CD14-positive monocyte (primary cell): ENCODE measurements around the gene KCNK6. TPM values are rescaled to one million over a fixed set of nuclear protein-coding genes. Genes with fewer than 3 reads are reported as not detected.

Source experiments
- DNase-seq, 3 donors: peaks; one replicate each; pipeline ENCODE4 v3.0.0-alpha.2; 2011 to 2022
- H2AFZ ChIP-seq: 2 replicates; pipeline ENCODE4 v1.6.0; 2012; ENCODE audit warnings: mild to moderate bottlenecking, low read depth, low read length, inconsistent platforms; ENCODE audit not compliant: insufficient read depth, poor library complexity, severe bottlenecking
- H3K27ac ChIP-seq, 2 donors: 1 replicate in 1 of 2; 2 replicates in 1 of 2; pipeline ENCODE4 v1.5.1; 2012 to 2013; ENCODE audit warnings: low read length in 2 of 2, control low read depth in 1 of 2, inconsistent platforms in 1 of 2, low read depth in 1 of 2, mild to moderate bottlenecking in 1 of 2
- H3K27me3 ChIP-seq, 2 donors: one replicate each; pipeline versions ENCODE4 v1.6.0 to v1.6.1; 2011 to 2013; ENCODE audit warnings: low read length in 2 of 2; ENCODE audit not compliant: control insufficient read depth in 2 of 2, insufficient read depth in 2 of 2
- H3K36me3 ChIP-seq, 2 donors: replicated peaks in 1 of 2; 1 replicate in 1 of 2; 2 replicates in 1 of 2; pipeline versions ENCODE4 v1.5.1 to v1.6.1; 2012 to 2013; ENCODE audit warnings: low read length in 2 of 2, control low read depth in 1 of 2, inconsistent platforms in 1 of 2, mild to moderate bottlenecking in 1 of 2; ENCODE audit not compliant: insufficient read depth in 2 of 2, control insufficient read depth in 1 of 2
- H3K4me1 ChIP-seq, 2 donors: 1 replicate in 1 of 2; 2 replicates in 1 of 2; pipeline versions ENCODE4 v1.5.1 to v1.6.1; 2012 to 2013; ENCODE audit warnings: low read length in 2 of 2, control low read depth in 1 of 2, inconsistent platforms in 1 of 2, mild to moderate bottlenecking in 1 of 2, moderate library complexity in 1 of 2; ENCODE audit not compliant: insufficient read depth in 2 of 2, control insufficient read depth in 1 of 2
- H3K4me2 ChIP-seq: replicated peaks from 2 replicates; pipeline ENCODE3; 2012; ENCODE audit warnings: low read length, moderate library complexity, mild to moderate bottlenecking; ENCODE audit not compliant: poor library complexity, severe bottlenecking; ENCODE audit errors: extremely low read depth
- H3K4me3 ChIP-seq, 3 experiments: fragments of 200-600 bp in 1 of 3; sonication (generic) in 1 of 3; replicated peaks in 1 of 3; 1 replicate in 2 of 3; 2 replicates in 1 of 3; pipeline ENCODE4 v1.5.1; 2011 to 2013; ENCODE audit warnings: low read length in 3 of 3, mild to moderate bottlenecking in 3 of 3, control low read depth in 2 of 3, low read depth in 2 of 3, inconsistent platforms in 1 of 3, moderate library complexity in 1 of 3
- H3K79me2 ChIP-seq: 2 replicates; pipeline ENCODE4 v1.6.0; 2012; ENCODE audit warnings: mild to moderate bottlenecking, control low read depth, inconsistent platforms, low read length, moderate library complexity; ENCODE audit not compliant: insufficient read depth
- H3K9ac ChIP-seq: 2 replicates; pipeline ENCODE4 v1.6.0; 2017; ENCODE audit warnings: low read length, mild to moderate bottlenecking; ENCODE audit not compliant: insufficient read depth, poor library complexity, severe bottlenecking
- H3K9me3 ChIP-seq, 2 donors: replicated peaks in 1 of 2; 1 replicate in 1 of 2; 2 replicates in 1 of 2; pipeline versions ENCODE4 v1.5.1 to v1.6.1; 2012 to 2013; ENCODE audit warnings: low read length in 2 of 2, control low read depth in 1 of 2; ENCODE audit not compliant: control insufficient read depth in 1 of 2, insufficient read depth in 1 of 2
- H4K20me1 ChIP-seq: 2 replicates; pipeline ENCODE4 v1.6.0; 2012; ENCODE audit warnings: mild to moderate bottlenecking, low read length, control low read depth, moderate library complexity; ENCODE audit not compliant: insufficient read depth
- H3K27ac Mint-ChIP-seq, 7 donors: one replicate each; pipeline ENCODE4 v1.8.0; 2020; ENCODE audit warnings: mild to moderate bottlenecking in 7 of 7, mixed read lengths in 7 of 7, moderate library complexity in 6 of 7, inconsistent platforms in 2 of 7
- H3K27me3 Mint-ChIP-seq, 3 donors: one replicate each; pipeline ENCODE4 v1.8.0; 2021 to 2022; ENCODE audit warnings: low read depth in 3 of 3, mild to moderate bottlenecking in 3 of 3, mixed read lengths in 3 of 3, moderate library complexity in 3 of 3, inconsistent platforms in 1 of 3
- H3K36me3 Mint-ChIP-seq, 2 donors: one replicate each; pipeline ENCODE4 v1.8.0; 2020; ENCODE audit warnings: mixed read lengths in 2 of 2, inconsistent platforms in 1 of 2, mild to moderate bottlenecking in 1 of 2
- H3K4me1 Mint-ChIP-seq: one replicate; pipeline ENCODE4 v1.8.0; 2020; ENCODE audit warnings: mild to moderate bottlenecking, mixed read lengths
- H3K4me3 Mint-ChIP-seq, 2 donors: one replicate each; pipeline ENCODE4 v1.8.0; 2020; ENCODE audit warnings: mild to moderate bottlenecking in 2 of 2, mixed read lengths in 2 of 2, moderate library complexity in 1 of 2
- H3K9me3 Mint-ChIP-seq, 7 donors: one replicate each; pipeline ENCODE4 v1.8.0; 2020 to 2022; ENCODE audit warnings: mixed read lengths in 7 of 7, mild to moderate bottlenecking in 6 of 7, moderate library complexity in 6 of 7, inconsistent platforms in 2 of 7
- CTCF ChIP-seq: fragments of 200-600 bp; IDR thresholded peaks from one replicate; pipeline ENCODE4 v1.8.0; 2022; ENCODE audit warnings: antibody characterized with exemption, mild to moderate bottlenecking
- WGBS: methylation state at CpG from one replicate; pipeline ENCODE4 v1.1.5; 2013; ENCODE audit warnings: missing lambda C conversion rate; ENCODE audit not compliant: insufficient coverage; 5-methylcytosine and 5-hydroxymethylcytosine counted together
- intact Hi-C, 2 donors: fragments of 100-400 bp; cut with micrococcal nuclease; formaldehyde crosslinking; loops; one replicate each; pipeline versions ENCODE4 v1.15.0 to v1.15.1; 2023
- polyA plus RNA-seq, 3 donors: library from polyadenylated mRNA; depleted of rRNA in 1 of 3; unstranded in 2 of 3; stranded (reverse) in 1 of 3; fragments of 300-500 nt in 2 of 3; fragments of >200 nt in 1 of 3; fragmentation: Illumina TruSeq in 2 of 3; gene quantifications; 1 replicate in 2 of 3; 2 replicates in 1 of 3; pipeline ENCODE4 v1.2.3, GENCODE V29; 2012 to 2021

KCNK6 gene
- polyA plus RNA-seq, 3 donors = 7.3 to 21.5 (median 8.7) TPM

- Histone ChIP-seq H3K36me3 (peaks cover 18 to 21% of the 10 kb centered on the region in 2 donors), H3K9me3 (no peaks in the 10 kb centered on the region), H3K4me1 (peaks cover 26 to 36% of the 10 kb centered on the region in 2 donors), H3K4me3 (no peak overlapping the region), H3K4me2 (no peak overlapping the region), H2AFZ (no peak overlapping the region), H3K9ac (no peak overlapping the region), H4K20me1 (no peaks in the 10 kb centered on the region), H3K27ac (no peak overlapping the region), H3K79me2 (peaks cover 10% of the 10 kb centered on the region), H3K27me3 (no peaks in the 10 kb centered on the region)
- no peak for TF ChIP-seq CTCF
- WGBS = 88% methylated on average over 1 of the region's 3 CpGs
- peaks cover 5 to 7% (median 6%) of the 10 kb centered on the region in 3 donors for H3K27me3 Mint-ChIP-seq
- DNase-seq = no peak
- intact Hi-C loops = no loop called here
- H3K4me1 Mint-ChIP-seq = peaks cover 31% of the 10 kb centered on the region
- H3K4me3 Mint-ChIP-seq = no peak overlapping the region
- peak overlapping the region in 1 of 7 donors; percentile 62 for H3K27ac Mint-ChIP-seq
- peaks cover 37 to 49% of the 10 kb centered on the region in 2 donors for H3K36me3 Mint-ChIP-seq
- peaks cover 0 to 3% (median 1%) of the 10 kb centered on the region in 7 donors for H3K9me3 Mint-ChIP-seq
Measured at GRCh38 chr19:38306236-38306635, 13.4 kb upstream of the KCNK6 start.

GRCh38 chr19:38307076-38307475 lies 12.6 kb upstream of the KCNK6 start:
- H3K27me3 Mint-ChIP-seq = peaks cover 1 to 8% (median 5%) of the 10 kb centered on the region in 3 donors
- no peak overlapping the region for H3K4me2 ChIP-seq
- no peak for DNase-seq
- peaks cover 38 to 51% of the 10 kb centered on the region in 2 donors for H3K36me3 Mint-ChIP-seq
- no peak overlapping the region for H3K9ac ChIP-seq
- peaks cover 18 to 21% of the 10 kb centered on the region in 2 donors for H3K36me3 ChIP-seq
- H2AFZ ChIP-seq = no peak overlapping the region
- H3K9me3 Mint-ChIP-seq = peaks cover 0 to 3% (median 1%) of the 10 kb centered on the region in 7 donors
- TF ChIP-seq CTCF = no peak
- no peaks in the 10 kb centered on the region for H3K9me3 ChIP-seq
- peaks cover 26 to 37% of the 10 kb centered on the region in 2 donors for H3K4me1 ChIP-seq
- 100% methylated on average over 4 of the region's 4 CpGs for WGBS
- H3K27ac Mint-ChIP-seq = peak overlapping the region in 1 of 7 donors; percentile 35
- H3K4me3 Mint-ChIP-seq = no peak overlapping the region
- no peak overlapping the region for H3K4me3 ChIP-seq
- intact Hi-C loops = no loop called here
- no peaks in the 10 kb centered on the region for H3K27me3 ChIP-seq
- no peaks in the 10 kb centered on the region for H4K20me1 ChIP-seq
- H3K27ac ChIP-seq = peak overlapping the region in 1 of 2 donors; percentile 31
- peaks cover 18% of the 10 kb centered on the region for H3K79me2 ChIP-seq
- H3K4me1 Mint-ChIP-seq = peaks cover 31% of the 10 kb centered on the region
